Left hindlimb (tissue), 1 donor: ENCODE measurements around the gene TSPAN18.

ENCODE experiments used
- DNase-seq: peaks from one replicate; pipeline ENCODE4 v3.0.0-alpha.2; 2018

TSPAN18 gene

DNA sequence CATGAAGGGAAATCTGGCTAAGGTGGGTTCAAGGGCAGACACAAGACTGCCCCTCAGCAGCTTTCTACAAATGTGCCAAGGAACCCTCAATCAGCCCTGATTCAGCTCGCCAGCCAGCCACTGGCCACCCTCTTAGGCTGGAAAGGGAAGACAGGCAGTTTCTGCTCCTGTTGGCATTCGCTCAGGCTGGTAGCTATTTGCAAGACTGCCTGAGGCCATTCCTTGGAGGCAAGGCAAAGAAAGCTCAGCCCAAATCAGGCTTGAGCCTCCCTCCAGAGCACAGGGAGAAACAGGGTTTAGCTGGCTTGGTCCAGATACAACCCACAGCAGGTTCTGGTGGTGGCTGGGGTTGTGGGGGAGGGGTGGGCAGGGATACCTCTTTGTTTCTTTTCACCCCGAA, 204.7 kb downstream of the TSPAN18 start:
- DNase-seq = no peak

DNA sequence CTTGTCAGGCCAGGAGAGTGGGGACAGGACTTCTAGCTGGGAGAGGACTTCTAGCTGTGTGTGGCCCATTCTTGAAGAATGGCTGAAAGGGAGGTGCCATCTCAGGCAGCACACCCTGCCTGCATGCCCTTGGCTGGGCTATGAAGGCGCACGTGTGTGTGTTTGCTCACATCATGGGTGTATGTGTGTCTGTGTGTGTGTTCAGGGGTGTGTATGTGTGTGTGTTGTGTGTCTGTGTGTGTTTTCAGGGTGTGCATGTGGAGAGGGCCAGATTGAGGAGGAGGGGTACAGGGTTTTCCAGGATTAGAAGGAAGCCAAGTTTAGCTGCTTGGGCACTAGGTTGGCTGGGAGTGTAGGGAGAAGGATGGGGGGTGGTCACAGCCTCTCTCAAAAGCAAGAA, 207.3 kb downstream of the TSPAN18 start:
- DNase-seq = no peak

DNA sequence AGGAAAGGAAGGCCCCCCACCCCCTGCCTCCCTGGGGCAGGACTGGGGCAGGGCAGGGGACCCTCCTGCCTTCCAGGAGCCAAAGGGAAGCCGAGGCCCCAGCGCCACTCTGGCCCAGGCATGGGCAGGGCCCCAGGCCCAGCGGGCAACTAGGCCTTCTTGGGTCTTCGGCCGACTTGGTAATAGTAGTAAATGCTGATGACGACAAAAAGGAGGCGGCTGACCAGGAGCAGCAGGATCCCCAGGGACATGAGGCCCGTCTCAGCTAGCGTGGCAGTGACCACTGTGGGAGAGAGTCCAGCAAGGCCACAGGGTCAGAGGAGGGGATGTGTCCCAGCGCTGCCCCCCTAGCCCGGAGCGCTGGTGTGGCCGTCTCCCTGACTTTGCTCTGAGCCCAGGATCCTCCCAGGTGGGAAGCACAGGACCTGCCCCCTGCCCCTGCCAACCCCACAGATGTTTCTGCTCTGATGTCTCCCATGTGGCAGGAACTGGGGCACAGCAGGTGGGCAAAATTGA, 208.0 kb downstream of the TSPAN18 start:
- DNase-seq = no peak

DNA sequence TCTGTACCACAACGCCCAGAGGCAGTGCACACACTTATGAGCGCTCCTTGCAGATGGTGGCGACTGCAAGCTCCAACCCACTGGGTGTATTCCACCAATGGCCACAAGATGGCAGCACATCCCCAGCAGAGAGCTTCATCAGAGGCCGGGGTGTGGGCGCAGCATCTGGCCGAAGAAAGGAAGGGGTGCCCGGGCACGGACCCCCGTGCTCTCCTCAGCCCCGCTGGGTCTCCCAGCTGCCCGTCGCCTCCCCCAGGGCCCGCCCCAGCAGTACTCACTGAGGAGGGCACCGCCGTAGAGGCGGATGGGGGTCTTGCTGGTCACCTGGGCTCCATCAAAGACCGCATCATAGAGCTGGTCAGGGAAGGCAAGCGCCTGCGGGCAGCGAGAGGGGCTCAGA, 209.8 kb downstream of the TSPAN18 start:
- DNase-seq = peak; percentile 88

DNA sequence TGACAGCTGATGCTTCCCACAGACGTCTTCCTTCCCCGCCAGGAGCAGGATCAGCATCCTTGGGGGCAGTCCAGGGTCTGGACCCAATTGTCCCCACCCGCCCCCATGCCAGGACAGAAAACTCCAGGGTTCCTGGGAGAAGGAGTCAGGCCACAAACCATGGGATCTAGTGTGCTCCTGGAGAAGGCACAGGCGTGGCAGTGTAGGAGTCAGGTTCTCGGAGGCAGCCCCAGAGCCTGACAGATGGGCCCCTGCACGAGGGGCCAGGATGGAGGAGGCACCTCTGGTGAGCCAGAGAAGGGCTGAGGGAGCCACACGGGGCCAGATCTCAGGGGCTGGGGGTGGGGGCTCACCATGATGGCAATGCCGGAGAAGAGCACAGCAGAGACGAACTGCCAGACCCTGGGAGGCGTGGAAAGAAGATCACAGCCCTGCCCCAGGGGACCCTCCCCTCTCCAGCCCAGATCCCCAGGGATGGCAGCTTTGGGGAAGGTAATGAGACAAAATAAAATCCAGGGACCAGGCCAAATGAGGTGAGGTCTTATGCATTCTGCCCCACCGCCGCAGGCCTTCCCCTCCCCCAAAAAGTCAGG, 210.3 kb downstream of the TSPAN18 start:
- DNase-seq = no peak

DNA sequence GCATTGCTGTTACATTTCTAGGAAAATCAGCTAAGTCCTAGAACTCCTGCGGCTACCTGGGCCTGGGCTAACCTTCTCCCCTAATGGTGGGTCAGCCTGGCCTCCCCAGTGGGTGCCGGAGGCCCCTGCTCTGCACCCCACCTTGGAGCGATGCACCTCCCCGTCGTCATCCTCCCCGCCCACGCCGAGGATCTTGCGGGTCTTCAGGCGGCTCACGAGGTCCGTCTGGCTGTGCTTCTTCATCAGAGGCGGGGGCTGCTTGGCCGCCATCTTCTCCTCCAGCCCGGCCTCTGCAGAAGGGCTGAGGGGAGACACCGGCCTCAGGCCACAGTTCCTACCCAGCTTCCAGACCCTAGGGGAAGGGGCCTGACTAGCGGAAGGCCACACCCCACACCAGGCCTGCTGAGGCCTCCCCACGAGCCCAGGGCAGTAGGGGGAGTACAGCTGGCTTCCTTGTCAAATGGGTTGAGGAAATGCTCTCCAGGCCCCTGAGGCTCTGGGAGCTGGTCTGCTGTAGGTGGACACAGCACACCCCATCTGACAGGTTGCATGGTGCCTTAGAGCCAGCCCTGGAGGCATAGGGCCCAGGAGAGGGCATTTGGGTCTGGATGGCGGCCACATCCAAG, 211.4 kb downstream of the TSPAN18 start:
- no peak for DNase-seq

DNA sequence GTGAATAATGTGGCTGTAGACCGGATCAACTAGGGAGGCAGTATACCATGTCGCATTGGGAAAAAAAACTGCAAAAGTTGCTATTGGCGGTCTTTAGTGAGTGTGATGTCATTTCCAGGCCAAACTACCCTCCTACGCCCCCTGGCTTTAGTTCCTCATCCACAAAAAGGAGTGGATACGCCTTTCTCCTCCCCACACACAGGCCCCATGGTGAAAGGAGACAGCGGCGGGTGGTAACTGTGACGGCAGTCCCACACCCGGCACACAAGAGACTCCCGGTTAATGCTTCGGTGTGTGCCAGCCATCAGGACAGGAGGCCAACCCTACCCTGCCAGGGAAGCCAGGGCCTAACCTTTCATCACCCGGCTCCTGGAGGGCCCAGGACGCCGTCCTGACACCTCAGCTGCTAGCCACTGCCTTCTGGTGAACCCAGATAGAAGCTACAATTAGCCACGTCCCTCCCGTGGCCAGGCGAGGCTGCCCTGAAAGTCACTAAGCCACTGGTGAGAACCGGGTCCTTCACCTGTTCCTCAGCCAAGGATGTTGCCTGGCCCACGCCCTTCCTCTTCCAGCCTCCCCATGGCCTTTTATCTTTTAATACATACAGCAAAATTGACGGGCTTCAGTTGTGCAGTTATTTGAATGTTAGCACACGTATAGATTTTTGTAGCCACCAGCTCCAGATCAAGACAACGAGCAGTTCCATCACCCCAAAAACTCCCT, 213.1 kb downstream of the TSPAN18 start:
- peak; percentile 61 for DNase-seq

DNA sequence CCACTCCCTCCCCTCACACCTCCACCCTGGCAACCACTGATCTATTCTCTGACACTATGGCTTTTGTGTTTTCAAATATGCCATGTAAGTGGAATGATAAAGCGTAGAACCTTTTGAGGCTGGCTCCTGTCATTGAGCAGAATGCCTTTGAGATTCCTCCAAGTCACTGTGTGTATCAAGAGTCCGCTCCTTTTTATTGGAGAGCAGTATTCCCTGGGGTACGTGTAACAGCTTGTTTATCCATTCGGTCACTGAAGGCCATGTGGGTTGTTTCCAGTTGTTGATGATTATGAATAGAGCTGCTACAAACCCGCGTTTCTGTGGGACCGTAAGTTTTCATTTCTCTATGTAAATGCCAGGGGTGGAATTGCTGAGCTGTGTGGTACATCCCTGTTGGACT, 213.6 kb downstream of the TSPAN18 start:
- no peak for DNase-seq

DNA sequence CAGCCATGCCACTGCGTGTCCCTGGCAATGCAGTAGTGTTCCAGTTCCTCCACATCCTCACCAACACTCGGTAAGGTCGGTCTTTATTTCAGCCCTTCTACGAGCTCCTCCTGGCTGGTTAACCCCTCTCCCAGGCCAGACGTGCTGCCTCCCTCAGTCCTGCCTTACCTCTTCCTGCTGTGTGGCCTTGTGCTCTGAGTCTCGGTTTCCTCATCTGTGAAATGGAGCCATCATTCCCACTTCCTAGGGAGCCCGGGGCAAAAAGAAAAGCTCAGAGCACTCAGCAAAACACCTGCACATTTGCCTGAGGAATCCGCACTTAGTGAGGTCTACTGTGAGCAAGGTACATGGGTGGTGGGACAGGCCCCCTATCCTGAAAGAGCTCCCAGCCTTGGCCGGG, 214.1 kb downstream of the TSPAN18 start:
- DNase-seq = no peak

DNA sequence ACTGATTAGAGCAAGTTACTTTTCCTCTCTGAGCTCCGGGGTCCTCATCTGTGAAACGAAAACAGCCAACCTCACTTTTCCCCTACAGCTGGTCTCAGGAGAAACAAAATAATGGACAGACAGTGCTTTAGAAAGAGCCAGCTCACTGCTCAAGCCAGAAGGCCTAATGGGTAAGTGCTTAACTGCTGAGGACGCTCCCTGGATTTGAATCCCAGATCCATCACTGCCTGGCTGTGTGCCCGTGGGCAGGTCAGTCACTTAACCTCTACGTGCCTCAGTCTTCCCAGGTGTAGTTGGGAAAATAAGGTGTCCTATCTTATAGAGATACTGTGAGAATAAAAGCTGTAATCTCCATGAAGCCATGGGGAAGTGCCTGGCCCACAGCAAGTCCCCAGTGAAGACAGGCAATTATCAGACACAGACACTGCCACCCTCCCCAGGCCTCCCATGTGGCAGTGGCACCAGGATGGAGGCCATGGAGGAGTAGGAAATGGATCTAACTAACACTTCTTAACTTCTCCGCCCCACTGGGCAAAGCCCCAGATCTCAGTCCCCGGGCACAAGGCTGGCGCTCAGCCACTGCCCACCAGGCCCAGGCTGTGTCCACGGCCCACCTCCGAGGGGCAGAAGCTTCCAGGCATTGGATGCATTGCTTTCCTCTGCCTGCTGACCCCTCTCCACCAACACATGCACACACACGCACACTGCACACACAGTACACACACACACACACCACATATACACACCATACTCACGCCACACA, 214.7 kb downstream of the TSPAN18 start:
- no peak for DNase-seq

DNA sequence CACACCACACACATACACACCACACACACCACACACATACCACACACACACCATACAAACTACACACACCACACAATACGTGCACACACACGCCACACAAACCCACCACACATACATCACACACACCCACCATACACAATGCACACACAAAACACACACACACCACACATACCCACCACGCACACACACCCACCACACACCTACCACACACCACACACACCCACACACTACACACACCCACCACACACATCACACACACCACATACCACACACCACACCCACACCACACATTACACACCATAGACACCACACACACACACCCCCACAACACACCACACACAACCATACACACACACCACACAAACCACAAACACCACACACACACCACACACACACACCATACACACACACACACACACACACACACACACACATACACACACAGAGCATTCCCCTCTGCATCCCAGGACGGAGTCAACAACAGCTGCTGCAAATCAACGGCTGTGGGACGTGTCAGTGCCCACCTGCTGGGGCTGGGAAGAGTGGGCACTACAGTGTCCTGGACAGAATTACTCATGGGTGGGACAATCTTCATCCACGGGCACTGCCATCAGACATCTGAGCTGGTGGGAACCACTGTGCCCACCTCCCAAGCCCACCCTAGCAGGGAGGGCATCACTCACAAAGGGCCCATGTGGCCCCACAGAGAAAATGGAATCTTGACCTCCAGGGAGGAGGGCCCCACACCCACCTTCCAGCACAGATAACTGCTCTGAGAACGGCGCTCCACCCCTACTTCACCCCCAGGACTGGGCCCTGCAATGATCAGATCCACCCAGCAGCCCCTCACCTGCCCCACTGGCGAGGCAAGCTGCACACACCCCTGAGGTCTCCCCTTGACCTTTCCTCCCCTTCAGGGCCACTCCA, 215.5 kb downstream of the TSPAN18 start:
- DNase-seq = no peak

DNA sequence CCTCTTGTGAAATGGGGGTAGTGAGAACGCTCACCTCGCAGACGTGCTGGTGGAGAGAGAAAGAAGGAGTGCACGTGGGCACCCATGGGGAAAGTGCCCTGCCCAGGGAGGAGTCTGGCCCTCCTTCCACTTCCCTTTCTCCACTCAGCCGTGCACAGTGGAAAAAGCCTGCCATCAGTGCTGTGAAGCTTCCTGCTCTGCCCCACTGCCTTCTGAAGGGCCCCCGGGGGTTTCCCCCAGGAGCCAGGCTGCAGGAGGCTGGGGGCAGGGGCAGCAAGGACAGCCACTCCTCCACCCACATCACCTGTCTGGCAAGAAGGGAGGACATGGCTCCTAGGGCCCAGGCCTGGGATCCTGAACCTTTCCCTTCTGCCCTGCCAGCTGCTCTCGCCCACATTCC, 216.4 kb downstream of the TSPAN18 start:
- no peak for DNase-seq

DNA sequence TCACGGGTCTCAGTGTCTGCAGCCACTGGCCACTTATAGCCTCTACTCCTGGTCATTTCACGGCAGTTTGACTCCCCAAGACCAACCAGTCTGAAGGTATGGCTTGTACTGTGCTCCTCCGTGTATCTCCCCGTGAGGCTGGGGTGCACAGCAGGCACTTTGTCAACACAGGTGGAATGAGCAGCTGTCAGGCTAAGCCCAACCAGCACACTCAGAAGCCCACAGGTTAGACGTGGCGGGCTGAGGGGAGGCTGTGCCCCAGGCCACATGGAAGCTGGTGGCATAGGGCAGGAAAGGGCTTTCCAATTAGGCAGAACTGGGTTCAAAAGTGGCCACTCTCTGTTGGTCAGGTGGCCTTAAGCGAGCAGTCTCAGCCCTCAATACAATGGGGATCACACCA, 216.9 kb downstream of the TSPAN18 start:
- DNase-seq = no peak

DNA sequence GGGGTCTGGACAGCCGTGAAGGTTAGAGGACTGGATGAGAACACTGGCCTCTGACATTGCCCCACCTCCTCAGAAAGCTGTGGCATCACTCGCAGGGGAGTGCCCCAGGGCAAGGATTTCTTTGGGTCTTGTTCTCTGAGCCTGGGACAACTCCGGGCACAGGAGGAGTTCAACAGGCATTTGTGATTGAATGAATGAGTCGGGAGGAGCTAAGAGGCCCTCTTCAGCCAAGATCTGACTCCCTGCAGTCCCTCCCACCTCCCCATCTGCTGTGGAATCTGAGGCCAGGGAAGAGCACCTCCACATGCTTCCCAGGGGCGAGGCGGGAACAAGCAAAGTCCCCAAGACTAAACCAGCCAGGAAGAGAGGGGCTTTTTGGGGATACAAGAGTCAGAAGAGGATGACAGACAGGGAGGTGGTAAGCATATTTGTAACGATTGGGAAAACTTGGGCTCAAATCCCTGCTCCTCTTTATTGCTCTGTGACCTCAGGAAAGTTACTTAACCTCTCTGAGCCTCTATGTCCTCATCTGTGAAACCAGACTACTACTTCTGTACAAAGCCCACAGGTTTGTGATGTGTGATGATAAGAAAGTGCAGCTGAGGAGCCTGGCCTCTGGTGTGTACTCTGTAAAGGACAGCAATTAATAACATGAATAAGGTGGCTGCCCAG, 217.6 kb downstream of the TSPAN18 start:
- no peak for DNase-seq

DNA sequence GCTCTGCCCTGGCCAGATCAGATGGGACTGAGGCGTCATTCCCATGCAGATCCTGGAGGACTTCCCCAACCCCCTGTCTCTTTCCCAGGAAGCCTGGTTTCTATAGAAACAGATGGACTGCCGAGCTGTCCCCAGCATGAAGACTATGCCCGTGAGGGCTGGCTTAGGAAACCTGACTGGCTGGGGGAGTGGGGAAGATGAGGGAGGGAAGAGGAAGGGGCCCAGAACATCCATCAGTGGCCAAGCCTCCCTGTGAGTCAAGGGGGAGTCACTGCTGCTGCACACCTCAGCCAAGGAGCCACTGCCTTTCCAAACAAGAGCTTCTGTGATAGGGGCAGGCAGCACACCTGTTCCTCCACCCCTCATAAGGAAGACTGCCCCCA, 218.1 kb downstream of the TSPAN18 start:
- DNase-seq = no peak

DNA sequence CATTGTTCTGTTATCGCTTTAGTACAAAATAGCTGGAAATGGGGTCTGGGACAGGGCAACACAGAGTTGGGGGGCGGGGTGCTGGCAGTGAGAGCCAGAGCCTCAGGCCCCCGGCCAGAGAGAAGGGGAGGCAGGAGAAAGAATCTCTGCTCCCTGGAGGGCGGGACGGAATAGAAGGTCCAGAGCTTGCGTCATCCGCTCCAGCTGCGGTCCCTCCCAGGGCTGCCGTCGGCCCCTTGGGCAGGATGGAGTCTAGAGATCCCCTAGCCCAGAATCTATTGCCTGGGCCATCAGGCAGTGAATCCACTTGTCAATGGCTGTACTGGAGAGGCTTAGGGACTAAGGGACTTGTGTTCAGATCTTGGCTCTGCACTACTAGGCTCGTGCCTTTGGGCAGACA, 218.9 kb downstream of the TSPAN18 start:
- no peak for DNase-seq

DNA sequence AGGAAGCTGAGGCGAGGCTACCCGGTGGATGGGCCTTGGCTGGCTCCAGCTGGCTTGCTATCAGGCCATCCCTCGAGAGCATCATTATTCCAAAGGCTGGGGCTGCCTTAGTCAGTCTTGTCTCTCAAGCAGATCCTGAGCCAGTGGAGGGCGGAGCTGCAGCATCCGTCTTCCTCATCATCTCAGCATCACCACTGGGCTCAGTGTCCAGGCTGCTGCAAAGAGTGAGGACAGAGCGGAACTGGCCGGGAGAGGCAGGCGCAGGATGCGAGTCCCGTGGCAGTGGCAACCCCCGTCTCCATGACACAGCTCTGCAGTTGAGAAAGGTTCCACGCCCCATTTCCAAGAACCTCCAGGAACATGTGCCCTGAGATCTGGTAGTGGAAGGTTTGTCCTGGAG, 219.5 kb downstream of the TSPAN18 start:
- peak; percentile 67 for DNase-seq

DNA sequence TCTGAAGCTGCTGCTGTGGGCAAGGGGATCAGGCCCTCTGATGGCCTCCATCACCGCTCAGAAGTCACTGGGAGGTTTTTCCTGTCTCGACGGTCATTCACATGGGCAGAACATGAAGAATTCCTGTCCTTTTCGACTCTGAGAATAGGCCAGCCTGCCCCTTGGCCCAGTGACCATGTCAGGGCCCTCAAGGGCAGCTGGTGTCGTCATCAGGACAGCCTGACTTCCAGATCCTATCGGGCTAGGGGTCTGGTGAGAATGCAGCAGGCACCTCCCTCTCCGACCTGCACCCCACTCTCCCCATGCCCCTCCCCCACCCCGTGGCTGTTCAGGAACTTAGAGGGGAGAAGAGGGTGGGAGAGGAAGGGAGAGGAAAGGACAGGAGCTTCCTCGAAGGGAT, 220.4 kb downstream of the TSPAN18 start:
- no peak for DNase-seq

DNA sequence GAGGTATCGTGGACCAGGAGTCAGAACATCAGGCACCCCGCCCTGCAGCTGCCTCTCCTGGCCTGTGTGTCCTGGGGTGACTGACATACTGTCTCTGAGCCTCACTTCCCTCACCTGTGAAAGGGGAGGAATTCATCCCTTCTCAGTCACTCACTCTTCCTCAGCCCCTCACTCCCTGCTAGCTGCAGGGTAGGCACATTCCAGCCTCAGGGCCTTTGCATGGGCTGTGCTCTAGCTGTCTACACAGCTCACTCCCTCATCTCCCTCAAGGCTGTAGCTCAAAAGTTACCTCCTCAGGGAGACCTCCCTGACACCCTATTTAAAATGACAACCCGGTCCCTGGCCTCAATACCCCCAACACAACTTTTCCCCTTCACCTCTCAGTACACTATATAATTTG, 221.4 kb downstream of the TSPAN18 start:
- DNase-seq = no peak

DNA sequence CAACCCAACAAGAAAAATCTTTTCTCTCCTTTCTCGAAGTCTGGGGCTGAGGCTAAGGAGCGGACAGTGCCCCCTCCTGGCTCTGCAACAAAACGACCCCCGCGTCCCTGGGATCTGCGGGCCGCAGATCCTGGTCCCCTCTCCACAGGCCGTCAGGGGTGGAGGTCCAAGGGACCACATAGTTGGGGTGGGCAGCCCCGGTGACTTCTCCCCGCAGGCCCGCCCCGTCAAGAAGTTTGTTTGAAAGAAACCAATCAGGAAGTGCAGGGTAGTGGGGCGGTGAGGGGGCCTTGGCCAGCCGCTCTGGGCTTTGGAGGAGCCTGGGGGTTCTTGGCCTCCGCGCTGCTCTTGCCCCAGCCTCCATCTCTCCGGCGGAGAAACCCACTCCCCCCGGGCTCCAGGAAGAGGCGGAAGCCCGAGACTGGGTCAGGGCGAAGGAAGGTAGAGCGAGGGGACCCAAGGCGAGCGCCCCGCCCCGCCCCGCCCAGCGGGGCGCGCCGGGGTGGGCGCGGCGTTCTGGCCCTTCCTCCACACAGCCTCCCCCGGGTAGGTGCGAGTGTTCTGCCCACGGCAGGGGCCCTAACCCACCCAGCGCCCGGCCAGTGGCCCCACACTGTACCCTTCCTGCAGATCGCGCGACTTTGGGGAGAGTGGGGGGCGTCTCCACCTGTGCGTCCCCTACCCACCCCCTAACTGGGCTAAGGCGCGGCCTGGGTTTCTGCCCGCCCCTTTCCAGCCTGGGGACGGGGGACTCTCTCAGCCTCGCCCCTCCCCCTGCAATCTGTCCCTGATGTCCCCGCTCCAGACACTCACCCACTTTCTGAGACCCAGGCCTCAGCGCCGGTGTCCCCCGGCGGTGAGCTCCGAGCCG, 222.6 kb downstream of the TSPAN18 start:
- DNase-seq = peak; percentile 64
